H1 (cell line): ENCODE measurements around the gene POU2F2. TPM values are rescaled to one million over a fixed set of nuclear protein-coding genes. Genes with fewer than 3 reads are reported as not detected.

Source experiments
- CTCF ChIA-PET: fragments of 300-600 bp; sonication (Branson Sonifier 250); formaldehyde crosslinking; loops from one replicate; lab custom pipeline; 2021; ENCODE audit not compliant: partially characterized antibody; lab: Charles Lee
- POLR2A ChIA-PET: fragments of 300-600 bp; sonication (Branson Sonifier 250); formaldehyde crosslinking; loops from one replicate; lab custom pipeline; 2021; ENCODE audit warnings: inconsistent platforms; ENCODE audit not compliant: partially characterized antibody; lab: Charles Lee
- DNase-seq, 2 experiments: peaks; one replicate each; pipeline versions ENCODE4 v3.0.0 to v3.0.0-alpha.2; 2010 to 2022; ENCODE audit warnings: low spot score in 2 of 2, low read depth in 1 of 2, mixed read lengths in 1 of 2
- FAIRE-seq: peaks from 2 replicates; lab custom pipeline; 2011; peaks lifted over from hg19 to GRCh38; lab: Jason Lieb, UNC
- H2AFZ ChIP-seq: 2 replicates; pipeline ENCODE4 v1.8.1; 2012; ENCODE audit warnings: low read length, inconsistent platforms
- H2AK5ac ChIP-seq: 2 replicates; pipeline ENCODE4 v1.6.1; 2013; ENCODE audit warnings: low read depth, low read length
- H2BK120ac ChIP-seq: replicated peaks from 2 replicates; pipeline ENCODE3; 2013; ENCODE audit warnings: low read depth, low read length, inconsistent platforms
- H2BK12ac ChIP-seq: 2 replicates; pipeline ENCODE4 v1.6.1; 2013; ENCODE audit warnings: low read depth, low read length
- H2BK15ac ChIP-seq: 2 replicates; pipeline ENCODE4 v1.6.1; 2013; ENCODE audit warnings: low read length
- H2BK20ac ChIP-seq: 2 replicates; pipeline ENCODE4 v1.6.1; 2013; ENCODE audit warnings: low read length
- H2BK5ac ChIP-seq: 2 replicates; pipeline ENCODE4 v1.6.1; 2013; ENCODE audit warnings: low read depth, low read length
- H3K14ac ChIP-seq: 2 replicates; pipeline ENCODE4 v1.6.1; 2013; ENCODE audit warnings: inconsistent platforms; ENCODE audit not compliant: insufficient read length
- H3K18ac ChIP-seq: 2 replicates; pipeline ENCODE4 v1.6.1; 2013; ENCODE audit warnings: low read length; ENCODE audit errors: extremely low read depth
- H3K23ac ChIP-seq: 2 replicates; pipeline ENCODE4 v1.6.1; 2013; ENCODE audit warnings: inconsistent platforms; ENCODE audit not compliant: insufficient read length
- H3K23me2 ChIP-seq: 2 replicates; pipeline ENCODE4 v1.6.1; 2013; ENCODE audit warnings: low read depth, low read length
- H3K27ac ChIP-seq: 2 replicates; pipeline ENCODE4 v1.6.1; 2011; ENCODE audit warnings: low read depth, low read length, inconsistent platforms
- H3K27me3 ChIP-seq, 4 experiments: replicated peaks in 1 of 4; 1 replicate in 1 of 4; 2 replicates in 3 of 4; pipeline versions ENCODE4 v1.6.1 to v1.8.1; 2011 to 2013; ENCODE audit warnings: low read length in 3 of 4, mild to moderate bottlenecking in 3 of 4, inconsistent platforms in 2 of 4, mixed read lengths in 2 of 4, moderate library complexity in 1 of 4; ENCODE audit not compliant: control insufficient read depth in 3 of 4, insufficient read depth in 3 of 4; ENCODE audit errors: extremely low read depth in 1 of 4
- H3K36me3 ChIP-seq, 4 experiments: 2 replicates each; pipeline versions ENCODE4 v1.6.1 to v1.8.1; 2011 to 2013; ENCODE audit warnings: mild to moderate bottlenecking in 4 of 4, low read length in 3 of 4, moderate library complexity in 2 of 4, control low read depth in 1 of 4, inconsistent platforms in 1 of 4; ENCODE audit not compliant: insufficient read depth in 4 of 4, control insufficient read depth in 2 of 4
- H3K4ac ChIP-seq: replicated peaks from 2 replicates; pipeline ENCODE3; 2013; ENCODE audit warnings: low read length, low read depth, mixed read lengths, inconsistent platforms; ENCODE audit not compliant: insufficient read length
- H3K4me1 ChIP-seq, 4 experiments: replicated peaks in 1 of 4; 1 replicate in 1 of 4; 2 replicates in 3 of 4; pipeline versions ENCODE4 v1.6.1 to v1.8.1; 2011 to 2013; ENCODE audit warnings: low read length in 3 of 4, inconsistent platforms in 2 of 4, mixed read lengths in 1 of 4; ENCODE audit not compliant: insufficient read depth in 4 of 4, control insufficient read depth in 3 of 4
- H3K4me2 ChIP-seq, 2 experiments: 2 replicates each; pipeline versions ENCODE4 v1.6.1 to v1.8.1; 2011 to 2013; ENCODE audit warnings: low read depth in 2 of 2, low read length in 2 of 2, control low read depth in 1 of 2, inconsistent platforms in 1 of 2, mild to moderate bottlenecking in 1 of 2; ENCODE audit not compliant: insufficient read depth in 1 of 2
- H3K4me3 ChIP-seq, 4 experiments: fragments of 200-600, 300-600 bp in 1 of 4; sonication (generic), shearing (Covaris generic), sonication (Bioruptor Twin) in 1 of 4; 2 replicates each; pipeline versions ENCODE4 v1.5.1 to v1.8.1; 2011 to 2016; ENCODE audit warnings: low read length in 4 of 4, low read depth in 3 of 4, control low read depth in 2 of 4, inconsistent platforms in 2 of 4, mild to moderate bottlenecking in 2 of 4, mixed read lengths in 1 of 4, moderate library complexity in 1 of 4; ENCODE audit not compliant: insufficient read depth in 2 of 4; ENCODE audit errors: extremely low read depth in 1 of 4
- H3K56ac ChIP-seq: replicated peaks from 2 replicates; pipeline ENCODE3; 2013; ENCODE audit warnings: low read depth, mild to moderate bottlenecking, mixed read lengths, low read length, inconsistent platforms; ENCODE audit not compliant: insufficient read length
- H3K79me1 ChIP-seq: 2 replicates; pipeline ENCODE4 v1.6.1; 2013; ENCODE audit warnings: low read depth, low read length, control low read depth
- H3K79me2 ChIP-seq, 2 experiments: 2 replicates each; pipeline versions ENCODE4 v1.6.1 to v1.8.1; 2012 to 2013; ENCODE audit warnings: low read length in 2 of 2, mild to moderate bottlenecking in 2 of 2, inconsistent platforms in 1 of 2; ENCODE audit not compliant: insufficient read depth in 2 of 2, control insufficient read depth in 1 of 2
- H3K9ac ChIP-seq, 4 experiments: replicated peaks in 1 of 4; 1 replicate in 1 of 4; 2 replicates in 3 of 4; pipeline versions ENCODE4 v1.6.1 to v1.8.1; 2011 to 2013; ENCODE audit warnings: low read depth in 3 of 4, low read length in 3 of 4, control low read depth in 2 of 4, mild to moderate bottlenecking in 2 of 4, moderate library complexity in 2 of 4, inconsistent platforms in 1 of 4; ENCODE audit errors: extremely low read depth in 1 of 4
- H3K9me3 ChIP-seq, 2 experiments: 2 replicates each; pipeline versions ENCODE4 v1.6.1 to v1.8.1; 2012 to 2013; ENCODE audit warnings: mild to moderate bottlenecking in 2 of 2, moderate library complexity in 2 of 2, control low read depth in 1 of 2, inconsistent platforms in 1 of 2, low read depth in 1 of 2, low read length in 1 of 2, mixed read lengths in 1 of 2; ENCODE audit not compliant: insufficient read depth in 2 of 2
- H4K20me1 ChIP-seq, 2 experiments: replicated peaks in 1 of 2; 2 replicates each; pipeline versions ENCODE3 to v1.8.1; 2011 to 2013; ENCODE audit warnings: inconsistent platforms in 2 of 2, low read length in 2 of 2, mild to moderate bottlenecking in 1 of 2; ENCODE audit not compliant: insufficient read depth in 2 of 2, control insufficient read depth in 1 of 2
- H4K5ac ChIP-seq: 2 replicates; pipeline ENCODE4 v1.6.1; 2013; ENCODE audit warnings: low read length, low read depth, mixed read lengths, inconsistent platforms; ENCODE audit not compliant: insufficient read length
- H4K8ac ChIP-seq: 2 replicates; pipeline ENCODE4 v1.8.0; 2013; ENCODE audit warnings: mild to moderate bottlenecking, moderate library complexity, low read length, inconsistent platforms; ENCODE audit not compliant: insufficient read depth; ENCODE audit errors: extremely low read depth
- H4K91ac ChIP-seq: replicated peaks from 2 replicates; pipeline ENCODE3; 2013; ENCODE audit warnings: low read length, mixed read lengths, inconsistent platforms; ENCODE audit not compliant: insufficient read length
- BRCA1 ChIP-seq: IDR thresholded peaks from 2 replicates; pipeline ENCODE4 v1.6.1; 2012; ENCODE audit warnings: low read depth, low read length, improper control_type of control experiment
- CEBPB ChIP-seq: IDR thresholded peaks from 2 replicates; pipeline ENCODE4 v1.6.1; 2012; ENCODE audit warnings: low read depth, low read length
- EP300 ChIP-seq, 2 experiments: IDR thresholded peaks; 1 replicate in 1 of 2; 2 replicates in 1 of 2; pipeline ENCODE4 v1.6.1; 2011 to 2012; ENCODE audit warnings: low read depth in 2 of 2, low read length in 2 of 2, mild to moderate bottlenecking in 2 of 2, borderline replicate concordance in 1 of 2, inconsistent platforms in 1 of 2, moderate library complexity in 1 of 2
- JUN ChIP-seq: IDR thresholded peaks from 2 replicates; pipeline ENCODE4 v1.6.1; 2011; ENCODE audit warnings: low read depth, mild to moderate bottlenecking, improper control_type of control experiment, low read length
- JUND ChIP-seq: IDR thresholded peaks from 2 replicates; pipeline ENCODE4 v1.6.1; 2011; ENCODE audit warnings: mild to moderate bottlenecking, improper control_type of control experiment, low read length
- POLR2AphosphoS5 ChIP-seq: IDR thresholded peaks from 2 replicates; pipeline ENCODE4 v1.6.1; 2011; ENCODE audit warnings: low read depth, low read length
- SIX5 ChIP-seq: IDR thresholded peaks from 2 replicates; pipeline ENCODE4 v1.6.1; 2011; ENCODE audit warnings: mild to moderate bottlenecking, low read depth, low read length
- TBP ChIP-seq: IDR thresholded peaks from 2 replicates; pipeline ENCODE4 v1.6.1; 2011; ENCODE audit warnings: low read depth, low read length, improper control_type of control experiment
- ZNF274 ChIP-seq: IDR thresholded peaks from 2 replicates; pipeline ENCODE4 v1.7.0; 2012; ENCODE audit warnings: low read length, borderline replicate concordance; ENCODE audit errors: extremely low read depth
- WGBS, 2 experiments: shearing (Covaris generic) in 1 of 2; methylation state at CpG; one replicate each; pipeline versions ENCODE4 v1.1.6 to v1.1.7; 2013 to 2015; ENCODE audit warnings: low lambda C conversion rate in 2 of 2, mixed read lengths in 2 of 2, inconsistent platforms in 1 of 2, low coverage in 1 of 2, missing lambda C conversion rate in 1 of 2; ENCODE audit not compliant: insufficient replicate concordance in 2 of 2, insufficient coverage in 1 of 2, insufficient read length in 1 of 2; ENCODE audit errors: extremely low coverage in 1 of 2, missing lambda C conversion rate in 1 of 2; 5-methylcytosine and 5-hydroxymethylcytosine counted together
- polyA plus RNA-seq, 7 experiments: library from polyadenylated mRNA; depleted of rRNA in 3 of 7; stranded (reverse) in 5 of 7; unstranded in 2 of 7; fragments of >200 nt in 5 of 7; fragments of 200-250 nt in 2 of 7; gene quantifications; 1 replicate in 5 of 7; 2 replicates in 1 of 7; 4 replicates in 1 of 7; pipeline versions ENCODE4 v1.2.1 to v1.2.3, GENCODE V29; 2011 to 2013; ENCODE audit warnings: missing spikeins in 2 of 7, mixed read lengths in 2 of 7
- total RNA-seq: library from RNA; stranded (reverse); fragmentation: NEBNext Ultra II Directional; extraction: Animal tissue kit (Norgen Biotek cat#: 25700); gene quantifications from 2 replicates; pipeline ENCODE4 v1.2.1, GENCODE V29; 2021
- TF ChIP-seq, protein P1 (sequence below): IDR thresholded peaks from 2 replicates; pipeline ENCODE4 v1.6.1; 2012; ENCODE audit warnings: low read length, inconsistent platforms

The POU2F2 gene
- total and polyA plus RNA-seq, 2 of the 8 experiments (the other 6 are each of a cell fraction or from before 2014, with no cell fraction given), result 5.0 to 6.1 TPM

DNA sequence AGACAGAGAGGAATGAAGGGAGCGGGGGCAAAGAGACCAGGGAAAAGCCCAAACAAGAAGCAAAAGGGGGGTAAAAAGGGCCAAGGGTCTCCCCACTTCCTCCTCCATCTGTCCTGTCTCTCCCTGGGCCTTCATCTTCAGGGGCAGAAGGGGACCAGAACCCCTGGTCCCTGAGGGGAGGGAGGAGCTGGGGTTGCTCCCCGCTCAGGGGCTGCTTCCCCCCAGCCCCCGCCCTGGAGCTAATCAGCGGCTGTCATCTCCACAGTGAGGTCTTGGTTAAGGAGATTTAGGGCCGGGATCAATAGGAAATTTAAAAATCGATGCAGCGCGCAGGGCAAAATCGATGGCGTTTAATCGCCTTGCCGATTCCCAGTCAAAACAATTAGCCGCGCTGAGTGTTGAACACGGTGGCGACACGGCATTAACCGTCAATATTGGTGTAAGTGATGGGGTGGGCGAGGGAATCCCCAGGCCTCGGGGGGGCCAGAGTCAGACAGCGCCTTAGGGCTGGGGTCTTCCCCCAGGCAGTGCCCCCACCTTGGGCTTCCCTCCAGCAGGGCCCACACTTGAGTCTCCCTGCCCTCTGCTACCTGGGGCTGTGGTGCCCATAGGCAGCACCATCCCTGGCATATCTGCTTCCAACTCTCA is 29.5 kb upstream of the POU2F2 start:
- no peak for DNase-seq
- no peaks in the 10 kb centered on the region for H4K20me1 ChIP-seq
- no peak overlapping the region for H3K14ac ChIP-seq
- FAIRE-seq, result no peak
- H2AFZ ChIP-seq, result no peak overlapping the region
- no peak overlapping the region for H2BK12ac ChIP-seq
- H2BK120ac ChIP-seq, result no peak overlapping the region
- TF ChIP-seq, protein P1, sequence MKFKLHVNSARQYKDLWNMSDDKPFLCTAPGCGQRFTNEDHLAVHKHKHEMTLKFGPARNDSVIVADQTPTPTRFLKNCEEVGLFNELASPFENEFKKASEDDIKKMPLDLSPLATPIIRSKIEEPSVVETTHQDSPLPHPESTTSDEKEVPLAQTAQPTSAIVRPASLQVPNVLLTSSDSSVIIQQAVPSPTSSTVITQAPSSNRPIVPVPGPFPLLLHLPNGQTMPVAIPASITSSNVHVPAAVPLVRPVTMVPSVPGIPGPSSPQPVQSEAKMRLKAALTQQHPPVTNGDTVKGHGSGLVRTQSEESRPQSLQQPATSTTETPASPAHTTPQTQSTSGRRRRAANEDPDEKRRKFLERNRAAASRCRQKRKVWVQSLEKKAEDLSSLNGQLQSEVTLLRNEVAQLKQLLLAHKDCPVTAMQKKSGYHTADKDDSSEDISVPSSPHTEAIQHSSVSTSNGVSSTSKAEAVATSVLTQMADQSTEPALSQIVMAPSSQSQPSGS, result no peak
- TF ChIP-seq TBP (no peak), JUN (no peak), POLR2AphosphoS5 (no peak), CEBPB (no peak), BRCA1 (no peak), ZNF274 (no peak), EP300 (IDR thresholded peaks at IDR 0.05; ENCODE audit: borderline replicate concordance in 1 of 2, low read depth in 2 of 2, low read length in 2 of 2) (no peak), SIX5 (no peak), JUND (no peak)
- H3K4me1 ChIP-seq, result no peaks in the 10 kb centered on the region
- POLR2A ChIA-PET, result no interaction called here
- H3K9ac ChIP-seq, result no peak overlapping the region
- peaks cover 0 to 3% (median 0%) of the 10 kb centered on the region in 4 experiments; a peak in 3 of 7 replicates for H3K27me3 ChIP-seq
- H3K23ac ChIP-seq, result no peak overlapping the region
- WGBS, 2 experiments, result 89% methylated on average over 21 of the region's 21 CpGs; no CpG with 5 or more reads in 1 of the 2 experiments
- no peak overlapping the region for H4K91ac ChIP-seq
- no peak overlapping the region for H4K5ac ChIP-seq
- H3K4ac ChIP-seq, result no peak overlapping the region
- H3K4me2 ChIP-seq, result no peak overlapping the region
- H3K9me3 ChIP-seq, result no peaks in the 10 kb centered on the region
- CTCF ChIA-PET, result interaction anchor here (0.6 to 2.6 kb wide), 6 partner anchors 9 to 29 kb away, joined by 3 to 9 read pairs (median 3); partner anchors contain the start of gene POU2F2
- H2AK5ac ChIP-seq, result no peak overlapping the region
- no peaks in the 10 kb centered on the region for H3K36me3 ChIP-seq
- H2BK15ac ChIP-seq, result no peak overlapping the region
- no peak overlapping the region for H3K4me3 ChIP-seq
- H3K18ac ChIP-seq, result no peak overlapping the region
- no peak overlapping the region for H4K8ac ChIP-seq
- H3K79me1 ChIP-seq, result no peaks in the 10 kb centered on the region
- H3K23me2 ChIP-seq, result no peaks in the 10 kb centered on the region
- no peaks in the 10 kb centered on the region for H3K79me2 ChIP-seq
- H3K27ac ChIP-seq, result no peak overlapping the region
- H3K56ac ChIP-seq, result no peak overlapping the region
- no peak overlapping the region for H2BK20ac ChIP-seq
- H2BK5ac ChIP-seq, result no peak overlapping the region
